HG03439 (cell line): Measurements from ENCODE around the gene PROP1.
"Not testable (repeated sequence)": the region's sequence is repeated elsewhere in the genome, so short reads cannot be mapped to it uniquely, and the experiment has no call there.

Experiments
- ATAC-seq: cut with Tn5 transposase; IDR thresholded peaks from one replicate; pipeline ENCODE4 v1.9.1; 2021; ENCODE audit warnings: mild to moderate bottlenecking, moderate library complexity; ENCODE audit not compliant: unreplicated experiment

The PROP1 gene

GRCh38 chr5:177945601-177946283 lies 50.3 kb downstream of the PROP1 start:
- ATAC-seq = peak; percentile 40

DNA sequence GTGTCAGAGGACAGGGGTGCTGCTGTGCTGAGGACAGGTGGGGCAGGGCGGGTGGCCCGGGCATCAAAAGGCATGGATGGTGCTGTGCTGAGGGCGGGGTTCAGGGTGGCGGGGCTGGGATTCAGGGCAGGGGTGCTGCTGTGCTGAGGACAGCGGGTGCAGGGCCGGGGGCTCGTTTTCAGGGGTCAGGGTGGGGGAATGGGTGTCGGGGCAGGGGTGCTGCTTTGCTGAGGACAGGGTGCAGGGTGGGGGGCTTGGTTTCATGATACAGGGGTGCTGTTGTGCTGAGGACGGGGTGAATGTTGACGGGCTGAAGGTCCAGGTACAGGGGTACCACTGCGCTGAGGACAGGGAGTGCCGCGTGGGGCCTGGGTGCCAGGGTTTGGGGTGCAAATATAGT lies 50.9 kb downstream of the PROP1 start:
- not testable (repeated sequence) for ATAC-seq

DNA sequence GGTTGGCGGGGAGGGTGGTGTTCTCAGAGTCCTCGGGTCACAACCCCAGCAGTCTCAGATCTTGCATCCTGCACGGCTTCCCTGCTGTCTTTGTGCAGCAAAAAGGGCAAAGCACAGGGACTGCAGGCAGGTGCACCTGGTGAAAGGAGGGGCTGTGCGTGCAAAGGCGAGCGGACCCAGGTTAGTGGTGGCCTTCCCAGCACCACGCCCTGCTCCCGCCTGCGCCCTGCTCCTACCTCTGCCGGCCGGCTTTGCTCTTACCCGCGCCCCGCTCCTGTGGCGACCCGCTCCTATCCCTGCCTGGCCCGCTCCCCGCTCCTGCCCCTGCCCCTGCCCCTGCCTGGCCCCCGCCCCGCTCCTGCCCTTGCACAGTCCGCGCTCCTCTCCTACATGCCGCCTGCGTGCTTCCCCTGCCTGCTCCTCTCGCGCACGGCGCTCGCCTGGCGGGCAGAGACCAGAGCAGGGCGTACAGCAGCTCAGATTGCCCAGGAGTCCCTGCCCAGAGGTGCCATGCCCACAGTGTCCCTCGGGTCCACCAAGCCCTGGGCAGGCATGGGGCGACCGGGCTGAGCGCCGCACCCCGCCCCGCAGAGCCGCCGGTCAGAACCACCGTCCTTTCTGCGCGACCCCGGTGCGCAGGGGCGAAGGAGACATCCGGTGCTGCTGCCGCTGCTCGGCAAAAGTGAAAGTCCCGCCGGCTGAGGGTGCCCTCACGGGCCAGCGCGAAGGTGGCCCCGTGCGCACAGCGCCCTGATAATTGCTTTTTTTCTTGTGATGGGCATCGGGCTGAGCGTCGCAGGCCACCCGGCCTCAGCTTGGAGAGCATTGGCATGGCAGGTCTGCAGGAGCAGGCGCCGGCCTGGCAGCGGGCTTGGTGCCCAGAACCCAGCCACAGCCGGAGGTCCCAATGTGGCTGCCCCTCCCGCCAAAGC lies 52.0 kb downstream of the PROP1 start:
- not testable (repeated sequence) for ATAC-seq

- ATAC-seq = not testable (repeated sequence)
Observed at GRCh38 chr5:177942896-177943295, 53.1 kb downstream of the PROP1 start.
